Testis (tissue), 3 donors: ENCODE results near the gene DEF6. TPM values are rescaled to one million over a fixed set of nuclear protein-coding genes. Genes with fewer than 3 reads are reported as not detected.

Experiments
- DNase-seq: peaks from one replicate; pipeline ENCODE4 v3.0.0-alpha.2; 2019
- H3K27ac ChIP-seq, 2 donors: fragments of 200-600 bp; sonication (generic); one replicate each; pipeline ENCODE4 v1.5.1; 2019
- H3K27me3 ChIP-seq: fragments of 200-600 bp; sonication (generic); one replicate; pipeline ENCODE4 v1.5.1; 2019
- H3K36me3 ChIP-seq: fragments of 200-600 bp; sonication (generic); one replicate; pipeline ENCODE4 v1.5.1; 2017; ENCODE audit warnings: low read depth; ENCODE audit errors: missing control alignments
- H3K4me1 ChIP-seq: fragments of 200-600 bp; sonication (generic); one replicate; pipeline ENCODE4 v1.5.1; 2019
- H3K4me3 ChIP-seq, 2 donors: fragments of 200-600 bp; sonication (generic); one replicate each; pipeline ENCODE4 v1.5.1; 2017 to 2019
- H3K9me3 ChIP-seq: fragments of 200-600 bp; sonication (generic); one replicate; pipeline ENCODE4 v1.5.1; 2017
- POLR2A ChIP-seq: fragments of 450-650 bp; IDR thresholded peaks from one replicate; pipeline ENCODE4 v1.6.1; 2017; ENCODE audit warnings: antibody characterized with exemption, mild to moderate bottlenecking, moderate library complexity
- whole genome bisulfite sequencing, 2 donors: methylation state at CpG; one replicate each; pipeline ENCODE4 v1.1.5; 2018; 5-methylcytosine and 5-hydroxymethylcytosine counted together
- intact Hi-C: fragments of 100-400 bp; cut with DNase I; formaldehyde crosslinking; loops from one replicate; pipeline ENCODE4 v1.15.1; 2023; ENCODE audit warnings: low total_unique reads
- polyA plus RNA-seq: library from polyadenylated mRNA; stranded (reverse); fragments of 350-450 nt; fragmentation: Illumina TruSeq; extraction: RNeasy Lipid Tissue Mini Kit (QIAGEN cat#74804); gene quantifications from one replicate; pipeline ENCODE4 v1.2.3, GENCODE V29; 2014; ENCODE audit warnings: low read depth, low replicate concordance; ENCODE audit not compliant: insufficient read depth
- total RNA-seq, 2 donors: library from RNA; depleted of rRNA; stranded (reverse); fragments of >200 nt; gene quantifications; one replicate each; pipeline ENCODE4 v1.2.3, GENCODE V29; 2016
- TF ChIP-seq, protein P1 (sequence below), 3 experiments: fragments of 450-650 bp in 2 of 3; fragments of 200-600 bp in 1 of 3; sonication (generic) in 1 of 3; IDR thresholded peaks; one replicate each; pipeline ENCODE4 v1.5.1; 2016 to 2019; ENCODE audit warnings: antibody characterized with exemption in 3 of 3, mild to moderate bottlenecking in 2 of 3, moderate library complexity in 1 of 3

Gene DEF6
- total and polyA plus RNA-seq, 3 donors from 2014 or later, result 13.1 to 29.5 (median 20.9) TPM

DNA sequence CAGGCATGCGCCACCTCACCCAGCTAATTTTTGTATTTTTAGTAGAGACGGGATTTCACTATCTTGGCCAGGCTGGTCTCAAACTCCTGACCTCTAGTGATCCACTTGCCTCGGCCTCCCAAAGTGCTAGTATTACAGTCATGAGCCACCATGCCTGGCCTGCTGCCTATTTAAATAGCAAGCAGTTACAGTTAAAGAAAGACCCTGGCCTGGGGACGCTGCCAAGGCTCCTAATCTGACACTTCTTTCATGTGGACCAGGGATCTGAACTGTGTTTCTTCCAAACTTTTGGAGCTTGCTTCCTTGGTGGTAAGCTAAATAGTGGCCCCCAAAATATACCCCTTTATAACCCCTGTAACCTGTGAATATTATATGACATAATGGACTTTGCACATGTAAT lies 60.1 kb downstream of the DEF6 start:
- DNase-seq, result no peak
- Histone ChIP-seq H3K4me3 (no peak overlapping the region), H3K36me3 (no peaks in the 10 kb centered on the region), H3K9me3 (no peaks in the 10 kb centered on the region), H3K27ac (no peak overlapping the region), H3K27me3 (no peaks in the 10 kb centered on the region), H3K4me1 (peaks cover 34% of the 10 kb centered on the region)
- intact Hi-C loops, result loop anchor here (5.0 kb wide), 1 partner anchor 95 kb away; the partner anchor contains the start of gene FANCE
- WGBS, 2 donors, result 46% methylated on average over 4 of the region's 4 CpGs
- TF ChIP-seq POLR2A, result no peak
- TF ChIP-seq, protein P1, sequence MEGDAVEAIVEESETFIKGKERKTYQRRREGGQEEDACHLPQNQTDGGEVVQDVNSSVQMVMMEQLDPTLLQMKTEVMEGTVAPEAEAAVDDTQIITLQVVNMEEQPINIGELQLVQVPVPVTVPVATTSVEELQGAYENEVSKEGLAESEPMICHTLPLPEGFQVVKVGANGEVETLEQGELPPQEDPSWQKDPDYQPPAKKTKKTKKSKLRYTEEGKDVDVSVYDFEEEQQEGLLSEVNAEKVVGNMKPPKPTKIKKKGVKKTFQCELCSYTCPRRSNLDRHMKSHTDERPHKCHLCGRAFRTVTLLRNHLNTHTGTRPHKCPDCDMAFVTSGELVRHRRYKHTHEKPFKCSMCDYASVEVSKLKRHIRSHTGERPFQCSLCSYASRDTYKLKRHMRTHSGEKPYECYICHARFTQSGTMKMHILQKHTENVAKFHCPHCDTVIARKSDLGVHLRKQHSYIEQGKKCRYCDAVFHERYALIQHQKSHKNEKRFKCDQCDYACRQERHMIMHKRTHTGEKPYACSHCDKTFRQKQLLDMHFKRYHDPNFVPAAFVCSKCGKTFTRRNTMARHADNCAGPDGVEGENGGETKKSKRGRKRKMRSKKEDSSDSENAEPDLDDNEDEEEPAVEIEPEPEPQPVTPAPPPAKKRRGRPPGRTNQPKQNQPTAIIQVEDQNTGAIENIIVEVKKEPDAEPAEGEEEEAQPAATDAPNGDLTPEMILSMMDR (IDR thresholded peaks at IDR 0.05), result no peak

DNA sequence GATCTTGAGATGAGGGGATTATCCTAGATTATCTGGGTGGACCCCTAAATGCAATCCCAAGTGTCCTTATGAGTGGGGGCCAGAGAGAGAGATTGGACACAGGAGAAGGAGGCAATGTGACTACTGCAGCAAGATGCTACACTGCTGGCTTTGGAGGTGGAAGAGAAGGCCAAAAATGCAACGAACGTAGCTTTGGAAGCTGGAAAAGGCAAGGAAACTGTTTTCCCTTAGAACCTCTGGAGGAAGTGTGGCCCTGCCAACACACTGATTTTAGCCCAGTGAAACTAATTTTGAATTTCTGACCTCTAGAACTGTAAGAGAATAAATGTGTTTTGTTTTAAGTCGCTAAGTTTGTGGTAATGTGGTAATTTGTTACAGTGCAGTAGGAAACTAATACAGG lies 60.5 kb downstream of the DEF6 start:
- no peak for TF ChIP-seq POLR2A
- TF ChIP-seq, protein P1 (IDR thresholded peaks at IDR 0.05), result no peak
- intact Hi-C loops, result loop anchor here (5.0 kb wide), 1 partner anchor 94 kb away; the partner anchor contains the start of gene FANCE
- Histone ChIP-seq H3K36me3 (no peaks in the 10 kb centered on the region), H3K9me3 (no peaks in the 10 kb centered on the region), H3K4me3 (no peak overlapping the region), H3K27ac (no peak overlapping the region), H3K27me3 (no peaks in the 10 kb centered on the region), H3K4me1 (peaks cover 34% of the 10 kb centered on the region)
- DNase-seq, result no peak
- WGBS, 2 donors, result 27 to 53% methylated on average over 3 of the region's 3 CpGs

DNA sequence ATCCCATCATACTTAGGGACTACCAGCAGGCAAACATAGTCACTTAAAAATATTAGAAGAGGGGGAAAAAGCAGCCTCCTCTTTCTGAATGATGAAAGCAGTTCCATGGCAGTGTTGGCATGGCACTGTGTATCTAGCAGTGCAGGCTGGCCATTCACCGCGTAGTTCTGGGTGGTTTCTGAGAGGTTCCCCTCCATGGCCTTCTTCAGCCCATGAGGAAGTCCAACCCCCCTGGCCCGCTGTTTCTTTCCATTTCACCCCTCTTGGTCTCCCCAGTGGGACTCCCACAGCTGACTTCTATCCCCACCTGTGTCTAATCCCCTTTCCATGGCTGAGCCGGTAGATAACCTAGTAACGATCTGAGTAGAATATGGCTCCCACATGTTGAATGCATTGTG lies 61.7 kb downstream of the DEF6 start:
- DNase-seq, result no peak
- no peaks in the 10 kb centered on the region for H3K27me3 ChIP-seq
- intact Hi-C loops, result loop anchor here (5.0 kb wide), 1 partner anchor 93 kb away; the partner anchor contains the start of gene FANCE
- no peaks in the 10 kb centered on the region for H3K9me3 ChIP-seq
- peaks cover 34% of the 10 kb centered on the region for H3K4me1 ChIP-seq
- no peaks in the 10 kb centered on the region for H3K36me3 ChIP-seq
- WGBS, 2 donors, result 93 to 98% methylated on average over 5 of the region's 5 CpGs
- no peak overlapping the region for H3K27ac ChIP-seq
- H3K4me3 ChIP-seq, result no peak overlapping the region
- no peak for TF ChIP-seq POLR2A
- TF ChIP-seq, protein P1 (IDR thresholded peaks at IDR 0.05), result no peak

DNA sequence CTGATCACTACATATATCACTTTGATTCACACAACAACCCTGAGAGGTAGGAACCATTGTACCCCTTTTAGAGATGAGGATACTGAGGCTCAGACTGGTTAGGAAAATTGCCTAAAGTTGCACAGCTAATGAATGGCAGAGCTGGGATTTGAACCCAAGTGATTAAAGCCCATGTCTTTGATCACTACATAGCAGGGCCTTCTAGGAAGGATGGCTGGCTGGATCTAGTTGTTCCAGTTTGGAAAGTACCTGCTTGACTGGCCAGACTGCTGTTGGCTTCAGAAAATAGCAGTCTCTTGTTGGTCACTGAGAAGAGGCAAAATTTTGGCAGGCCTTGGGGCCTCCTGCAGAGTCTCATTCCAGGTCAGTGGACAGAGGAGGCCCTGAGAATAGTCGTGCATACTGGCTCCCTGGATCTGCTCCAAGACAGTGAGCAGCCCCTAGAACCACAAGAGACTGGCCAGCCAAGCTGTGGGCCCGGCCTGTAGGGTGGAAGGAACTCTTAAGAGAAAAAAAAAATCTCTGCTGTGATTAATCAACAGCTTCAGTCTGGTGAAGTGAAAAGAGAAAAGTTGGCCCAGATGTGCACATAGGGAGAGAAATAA lies 62.2 kb downstream of the DEF6 start:
- intact Hi-C loops, result loop anchor here (5.0 kb wide), 1 partner anchor 92 kb away; the partner anchor contains the start of gene FANCE
- DNase-seq, result peak; percentile 37
- Histone ChIP-seq H3K36me3 (no peaks in the 10 kb centered on the region), H3K4me3 (no peak overlapping the region), H3K27me3 (no peaks in the 10 kb centered on the region), H3K27ac (no peak overlapping the region), H3K4me1 (peaks cover 34% of the 10 kb centered on the region), H3K9me3 (no peaks in the 10 kb centered on the region)
- 31 to 46% methylated on average over 2 of the region's 2 CpGs for WGBS, 2 donors
- no peak for TF ChIP-seq POLR2A

DNA sequence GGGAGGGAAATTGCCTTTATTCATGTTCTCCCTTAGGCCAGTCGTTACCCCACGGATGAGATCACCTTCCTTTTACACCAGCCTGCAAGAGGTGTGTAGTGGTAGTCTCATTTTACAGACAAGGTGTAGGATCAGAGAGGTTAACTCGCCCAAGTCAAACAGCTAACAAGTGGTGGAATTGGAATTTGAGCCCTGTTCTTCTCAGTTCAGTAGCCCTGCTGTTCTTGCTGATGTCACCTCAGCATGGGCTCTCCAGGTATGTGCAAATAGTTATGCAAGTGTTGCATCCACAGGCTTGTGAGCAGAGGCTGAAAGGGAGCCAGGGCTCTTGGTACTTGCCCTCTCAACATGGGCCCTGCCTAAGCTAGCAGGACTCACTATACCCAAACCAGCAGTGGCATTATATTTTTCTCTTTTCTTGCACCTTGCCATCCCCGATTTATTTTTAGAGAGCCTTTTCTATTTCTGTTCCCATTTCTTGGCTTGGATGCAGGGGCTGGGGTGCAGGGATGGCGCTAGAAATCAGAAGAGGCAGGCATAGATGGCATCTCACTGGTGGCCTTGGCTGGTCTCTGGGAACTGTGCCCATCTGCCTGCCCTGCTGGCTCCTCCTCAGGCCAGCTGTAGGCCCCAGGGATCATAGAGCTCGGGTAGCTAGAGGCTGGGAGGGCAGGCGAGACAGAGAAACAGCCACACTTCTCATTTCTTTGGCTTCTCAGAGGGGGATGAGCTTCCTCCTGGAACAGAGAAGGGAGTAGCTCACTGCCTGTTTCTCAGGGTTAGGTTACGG lies 62.9 kb downstream of the DEF6 start:
- 59 to 74% methylated on average over 8 of the region's 8 CpGs for WGBS, 2 donors
- Histone ChIP-seq H3K4me3 (no peak overlapping the region), H3K9me3 (no peaks in the 10 kb centered on the region), H3K36me3 (no peaks in the 10 kb centered on the region), H3K27ac (no peak overlapping the region), H3K4me1 (peaks cover 34% of the 10 kb centered on the region), H3K27me3 (no peaks in the 10 kb centered on the region)
- peak; percentile 80 for DNase-seq
- intact Hi-C loops, result no loop called here
- TF ChIP-seq, protein P1 (IDR thresholded peaks at IDR 0.05), result no peak
- TF ChIP-seq POLR2A, result no peak
